ENCODE measurements around the gene ADGRF5. TPM values are rescaled to one million over a fixed set of nuclear protein-coding genes. Genes with fewer than 3 reads are reported as not detected.
A peak's percentile ranks its signal among the peaks of the same experiment; 100 is the strongest.

The ADGRF5 gene
- total and polyA plus RNA-seq, 10 donors = 5.2 to 129 (median 82.3) TPM

GRCh38 chr6:46879003-46879402 lies 42.7 kb downstream of the ADGRF5 start:
- H3K9me3 ChIP-seq = no peaks in the 10 kb centered on the region
- no peak overlapping the region for H3K4me3 ChIP-seq
- 88 to 95% (median 92%) methylated on average over 5 of the region's 5 CpGs for WGBS, 5 donors
- TF ChIP-seq POLR2A (IDR thresholded peaks at IDR 0.05) (no peak), CTCF (IDR thresholded peaks at IDR 0.05 in 8 of 11, conservative IDR thresholded peaks at IDR 0.05 in 3 of 11) (no peak), POLR2AphosphoS5 (IDR thresholded peaks at IDR 0.05) (no peak)
- intact Hi-C loops (cut with DNase I; ENCODE audit: low total_unique reads) = no loop called here
- no peak for DNase-seq
- H3K27me3 ChIP-seq (replicated peaks in 1 of 7) = peaks cover 0 to 3% (median 0%) of the 10 kb centered on the region in 7 donors
- H3K27ac ChIP-seq = no peak overlapping the region
- peaks cover 0 to 57% (median 3%) of the 10 kb centered on the region in 6 donors for H3K36me3 ChIP-seq
- H3K4me1 ChIP-seq = peaks cover 0 to 11% (median 3%) of the 10 kb centered on the region in 6 donors

- DNase-seq = no peak
- Histone ChIP-seq H3K4me1 (peaks cover 0 to 11% (median 3%) of the 10 kb centered on the region in 6 donors), H3K9me3 (no peaks in the 10 kb centered on the region), H3K27ac (no peak overlapping the region), H3K36me3 (peaks cover 0 to 41% (median 0%) of the 10 kb centered on the region in 6 donors), H3K4me3 (no peak overlapping the region), H3K27me3 (replicated peaks in 1 of 7) (peaks cover 0 to 3% (median 0%) of the 10 kb centered on the region in 7 donors)
- WGBS, 5 donors = 9 to 20% (median 18%) methylated on average over 4 of the region's 4 CpGs
- TF ChIP-seq CTCF (IDR thresholded peaks at IDR 0.05 in 8 of 11, conservative IDR thresholded peaks at IDR 0.05 in 3 of 11) (no peak), POLR2AphosphoS5 (IDR thresholded peaks at IDR 0.05) (peak in 2 of 3 donors; percentile 53 to 61)
- intact Hi-C loops (cut with DNase I; ENCODE audit: low total_unique reads) = no loop called here
These were observed 45.6 kb downstream of the ADGRF5 start for GRCh38 chr6:46876126-46876525.

GRCh38 chr6:46867411-46867810 lies 54.3 kb downstream of the ADGRF5 start:
- TF ChIP-seq POLR2AphosphoS5 (IDR thresholded peaks at IDR 0.05) (no peak), POLR2A (IDR thresholded peaks at IDR 0.05) (no peak), CTCF (IDR thresholded peaks at IDR 0.05 in 8 of 11, conservative IDR thresholded peaks at IDR 0.05 in 3 of 11) (no peak)
- Histone ChIP-seq H3K27ac (no peak overlapping the region), H3K4me3 (no peak overlapping the region), H3K9me3 (no peaks in the 10 kb centered on the region), H3K4me1 (no peaks in the 10 kb centered on the region), H3K36me3 (peaks cover 0 to 71% (median 0%) of the 10 kb centered on the region in 6 donors), H3K27me3 (replicated peaks in 1 of 7) (no peaks in the 10 kb centered on the region)
- 72 to 85% (median 75%) methylated on average over 5 of the region's 5 CpGs for WGBS, 5 donors
- intact Hi-C loops (cut with DNase I; ENCODE audit: low total_unique reads) = no loop called here
- DNase-seq = no peak

- Histone ChIP-seq H3K27ac (no peak overlapping the region), H3K36me3 (peaks cover 0 to 79% (median 0%) of the 10 kb centered on the region in 6 donors), H3K4me1 (no peaks in the 10 kb centered on the region), H3K9me3 (no peaks in the 10 kb centered on the region), H3K4me3 (no peak overlapping the region), H3K27me3 (replicated peaks in 1 of 7) (no peaks in the 10 kb centered on the region)
- TF ChIP-seq POLR2A (IDR thresholded peaks at IDR 0.05) = no peak
- TF ChIP-seq POLR2AphosphoS5 (IDR thresholded peaks at IDR 0.05) = no peak
- TF ChIP-seq CTCF (IDR thresholded peaks at IDR 0.05 in 8 of 11, conservative IDR thresholded peaks at IDR 0.05 in 3 of 11) = no peak
- 82 to 95% (median 93%) methylated on average over 2 of the region's 2 CpGs for WGBS, 5 donors
- intact Hi-C loops (cut with DNase I; ENCODE audit: low total_unique reads) = no loop called here
- no peak for DNase-seq
These were observed 56.5 kb downstream of the ADGRF5 start for GRCh38 chr6:46865221-46865620.
